GM19351 (cell line): Measurements from ENCODE around the gene BGN.

Source experiments
- ATAC-seq: cut with Tn5 transposase; IDR thresholded peaks from one replicate; pipeline ENCODE4 v1.9.1; 2021; ENCODE audit warnings: mild to moderate bottlenecking, moderate library complexity; ENCODE audit not compliant: unreplicated experiment

The BGN gene

GRCh38 chrX:153502131-153502530 lies 7.4 kb downstream of the BGN start:
- no peak for ATAC-seq

DNA sequence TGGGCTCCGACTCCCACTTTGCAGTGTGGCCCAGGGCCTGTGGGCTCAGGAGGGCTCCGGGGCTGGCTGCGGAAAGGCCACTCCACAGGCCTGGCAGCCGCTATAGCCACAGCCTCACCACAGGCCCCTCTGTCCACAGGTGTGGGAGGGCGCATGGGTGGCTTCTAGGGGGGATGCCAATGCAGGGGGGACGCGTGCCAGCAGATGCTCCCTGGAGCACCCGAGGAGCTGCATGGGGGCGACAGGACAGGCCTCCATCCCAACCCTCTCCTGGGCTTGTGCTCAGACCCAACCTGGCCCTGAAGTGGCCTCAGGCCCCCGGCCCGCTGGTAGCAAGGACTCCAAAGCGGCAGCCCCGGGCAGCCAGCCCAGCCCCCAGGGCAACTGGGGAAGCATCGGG lies 8.0 kb downstream of the BGN start:
- no peak for ATAC-seq

- no peak for ATAC-seq
These were observed 9.8 kb downstream of the BGN start for GRCh38 chrX:153504445-153505016.

GRCh38 chrX:153505361-153505760 lies 10.6 kb downstream of the BGN start:
- no peak for ATAC-seq

- ATAC-seq: peak; percentile 95
These were observed 12.9 kb downstream of the BGN start for GRCh38 chrX:153507484-153508178.

DNA sequence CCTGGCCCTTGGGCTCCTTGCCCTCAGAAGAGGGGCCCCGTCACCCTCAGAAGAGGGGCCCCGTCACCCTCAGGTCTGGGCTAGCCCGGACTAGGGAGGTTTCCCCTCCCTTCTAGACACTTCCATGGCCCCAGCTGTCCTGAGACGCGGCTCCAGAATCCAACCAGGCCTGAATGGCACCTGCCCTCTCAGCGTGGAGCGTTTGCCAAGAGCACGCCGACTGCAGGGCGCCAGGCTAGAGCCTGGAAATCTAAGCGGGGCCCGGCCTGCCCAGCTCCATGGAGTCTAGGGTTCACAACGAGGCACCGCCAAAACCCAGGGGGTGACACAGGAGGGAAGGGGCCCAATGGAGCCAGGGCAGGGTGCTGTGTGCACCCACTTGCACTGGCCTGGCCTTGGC lies 14.8 kb downstream of the BGN start:
- ATAC-seq: no peak

DNA sequence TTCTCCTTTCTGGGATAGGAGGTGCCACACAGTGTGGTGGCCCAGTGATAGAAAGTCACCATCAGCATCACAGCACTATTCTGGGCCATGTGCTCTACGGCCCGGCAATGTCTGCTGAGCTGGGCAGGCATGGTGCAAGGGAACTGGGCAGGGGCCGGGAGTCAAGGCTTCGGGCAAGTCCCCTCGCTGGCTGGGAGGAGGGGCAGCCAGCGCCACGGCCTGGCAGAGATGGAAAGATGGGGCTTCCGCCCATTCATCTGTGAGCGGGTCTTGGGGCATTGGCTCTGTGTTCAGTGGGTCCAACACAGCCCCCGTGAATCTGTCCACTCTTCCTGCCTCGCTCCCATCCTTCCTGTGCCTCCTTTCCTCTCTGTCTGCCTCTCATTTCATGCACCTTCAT lies 15.6 kb downstream of the BGN start:
- ATAC-seq: no peak

- ATAC-seq: no peak
These were observed 17.2 kb downstream of the BGN start for GRCh38 chrX:153511784-153512500.

DNA sequence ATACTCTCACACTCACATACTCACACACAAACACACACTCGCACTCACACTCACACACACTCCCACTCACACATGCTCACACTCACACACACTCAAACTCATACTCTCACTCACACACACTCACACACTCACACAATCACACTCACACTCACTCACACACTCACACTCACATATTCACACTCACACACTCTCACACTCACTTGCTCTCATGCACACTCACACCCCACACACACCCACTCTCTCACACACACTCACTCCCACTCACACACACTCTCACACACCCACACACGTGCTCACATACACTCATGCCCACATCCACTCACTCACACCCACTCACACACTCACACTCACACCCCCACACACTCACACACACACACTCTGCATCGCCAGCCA lies 17.7 kb downstream of the BGN start:
- no peak for ATAC-seq

GRCh38 chrX:153513265-153513664 lies 18.5 kb downstream of the BGN start:
- ATAC-seq: no peak

GRCh38 chrX:153514259-153514658 lies 19.5 kb downstream of the BGN start:
- ATAC-seq: no peak

GRCh38 chrX:153515435-153515834 lies 20.7 kb downstream of the BGN start:
- ATAC-seq: no peak

- no peak for ATAC-seq
These were observed 21.3 kb downstream of the BGN start for GRCh38 chrX:153516073-153516472.

GRCh38 chrX:153517423-153517822 lies 22.6 kb downstream of the BGN start, which contains the start of gene ATP2B3:
TSS of gene ATP2B3 (plus strand) at chrX:153517642. CDS start at chrX:153536248, 18,606 bp downstream.
- no peak for ATAC-seq

DNA sequence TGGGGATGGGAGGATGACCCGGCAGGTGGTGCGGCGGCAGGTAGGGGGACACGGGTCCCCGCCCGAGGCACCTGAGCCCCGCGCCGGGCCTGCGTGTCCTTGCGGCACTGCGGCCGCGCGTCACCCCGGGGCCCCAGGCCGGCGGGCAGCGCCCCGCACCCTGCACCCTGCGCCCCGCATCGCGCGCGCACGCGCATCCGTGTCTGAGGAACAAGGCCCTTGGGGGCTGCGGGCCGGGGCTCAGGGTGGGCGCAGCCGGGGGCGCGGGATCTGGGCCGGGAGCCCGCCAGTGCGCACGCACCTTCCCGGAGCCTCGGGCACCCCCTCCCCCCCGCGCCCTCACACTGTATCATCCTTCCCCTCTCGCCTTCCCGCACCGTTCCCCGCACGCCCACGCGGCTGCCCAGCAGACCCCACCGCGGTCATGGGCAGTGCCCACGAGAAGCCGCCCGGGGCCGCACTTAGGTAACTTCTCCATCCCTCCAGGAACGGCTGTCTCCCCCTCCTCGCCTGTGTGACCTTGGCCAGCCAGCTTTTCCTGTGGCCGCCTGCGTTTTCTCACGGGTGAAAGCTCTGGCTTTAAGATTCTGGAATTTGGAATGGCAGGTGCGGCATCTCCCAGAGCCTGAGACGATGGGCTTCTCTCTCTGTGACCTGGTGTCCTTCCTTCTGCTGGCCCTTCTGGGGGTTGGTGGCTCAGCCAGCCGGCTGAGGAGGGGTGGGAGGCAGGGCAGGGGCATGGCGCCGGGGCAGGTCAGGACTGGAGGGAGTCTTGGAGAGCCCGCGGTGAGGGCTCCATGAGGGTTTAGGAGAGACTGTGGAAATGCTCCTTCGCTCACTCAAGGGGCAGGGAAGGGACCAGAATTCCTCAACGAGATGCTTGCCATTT lies 23.4 kb downstream of the BGN start:
- ATAC-seq: no peak

DNA sequence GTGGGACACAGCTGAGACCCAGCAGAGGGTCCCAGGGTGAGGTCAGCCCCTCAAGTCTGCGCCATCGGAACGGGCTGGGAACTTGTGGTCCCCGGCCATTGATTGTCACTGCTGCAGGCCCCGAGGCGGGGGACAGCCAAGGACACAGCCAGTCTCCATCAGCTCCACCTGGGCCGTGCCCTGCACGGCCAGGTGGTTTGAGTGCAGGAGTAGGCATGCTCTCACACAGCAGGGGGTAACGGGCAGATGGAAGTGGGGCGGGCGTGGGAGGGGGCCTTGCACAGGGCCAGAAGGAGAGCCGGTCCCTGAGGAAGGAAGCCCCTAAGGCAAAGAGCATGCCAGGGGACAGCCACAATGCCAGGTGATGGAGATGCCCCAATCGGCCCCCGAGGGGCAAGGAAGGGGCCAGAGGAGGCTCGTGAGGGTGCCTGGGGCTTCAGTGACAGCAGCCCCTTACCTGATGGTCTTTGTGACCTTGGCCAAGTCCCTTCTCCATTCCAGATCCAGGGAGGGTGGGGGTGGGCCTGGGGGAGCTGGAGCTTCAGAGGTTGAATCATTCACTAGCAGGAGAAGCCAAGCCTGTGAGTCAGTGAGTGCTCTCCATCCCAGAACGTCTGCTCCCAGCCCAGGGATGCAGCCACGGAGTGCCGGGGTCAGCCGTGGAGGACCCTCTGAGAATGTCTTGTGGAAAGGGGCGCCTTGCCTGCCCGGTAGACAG lies 24.9 kb downstream of the BGN start:
- no peak for ATAC-seq

DNA sequence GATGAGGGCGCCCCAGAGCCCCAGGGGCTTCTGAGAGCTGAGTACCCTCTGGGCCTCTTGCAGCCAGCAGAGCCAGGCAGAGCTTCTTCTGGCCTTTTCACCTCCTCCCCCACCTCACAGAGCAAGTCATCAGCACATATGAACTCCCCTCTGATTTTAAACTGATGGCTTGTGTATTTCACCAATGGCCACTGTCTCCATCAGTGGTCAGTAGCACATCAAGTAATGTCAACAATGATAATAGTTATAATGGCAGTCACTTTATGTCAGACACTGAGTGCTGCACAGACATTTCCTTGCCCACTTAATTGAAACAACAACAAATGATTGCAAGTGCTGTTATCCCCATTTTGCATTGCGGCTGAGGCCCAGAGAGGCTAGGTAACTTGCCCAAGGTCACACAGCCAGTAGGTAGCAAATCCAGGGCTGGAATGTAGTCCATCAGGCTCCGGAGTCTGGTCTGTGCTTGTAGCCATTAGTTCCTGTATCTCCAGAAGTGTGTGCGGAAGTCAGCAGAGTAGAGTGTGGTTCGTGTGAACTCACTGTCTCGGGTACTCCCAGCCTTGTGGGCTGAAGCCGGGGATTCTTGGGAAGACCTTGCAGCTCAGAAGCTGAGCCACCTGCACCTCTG lies 25.6 kb downstream of the BGN start:
- no peak for ATAC-seq

DNA sequence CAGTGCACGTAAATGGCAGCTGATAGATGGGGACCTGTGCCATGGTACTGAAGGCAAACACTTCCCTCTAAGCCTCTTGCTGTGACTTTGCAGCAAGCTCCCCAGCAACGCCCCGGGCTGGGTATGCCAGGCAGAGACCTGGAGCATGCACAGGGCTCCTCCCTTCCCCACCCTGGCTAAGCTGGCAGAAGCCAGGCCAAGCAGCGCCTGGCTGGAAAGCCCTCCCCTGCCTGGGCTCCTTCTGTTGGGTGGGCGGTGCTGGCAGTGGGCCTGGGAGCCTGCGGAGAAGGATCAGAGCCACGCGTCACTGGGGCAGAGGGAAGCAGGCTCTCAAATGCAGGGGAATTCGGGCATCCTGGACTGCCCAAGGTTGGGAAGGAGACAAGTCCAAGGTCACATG lies 26.3 kb downstream of the BGN start:
- no peak for ATAC-seq

DNA sequence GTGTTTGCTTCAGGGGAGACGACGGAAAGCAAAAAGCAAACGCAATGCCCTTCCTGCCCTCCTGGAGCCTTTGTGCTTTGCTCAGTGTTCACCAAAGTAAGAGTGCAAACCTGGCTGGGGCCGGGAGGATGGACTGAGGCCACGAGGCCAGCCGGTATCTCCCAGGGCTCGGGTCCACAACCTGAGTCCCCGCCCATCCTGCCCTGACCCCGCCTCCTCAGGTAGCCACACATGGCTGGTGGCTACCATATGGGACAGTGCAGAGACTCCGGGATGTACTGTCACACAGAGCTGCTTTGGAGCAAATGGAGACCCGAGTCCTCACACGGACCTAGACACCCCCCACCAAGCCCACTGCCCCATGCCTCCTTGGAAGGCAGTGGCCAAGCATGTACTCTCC lies 27.5 kb downstream of the BGN start:
- ATAC-seq: no peak

DNA sequence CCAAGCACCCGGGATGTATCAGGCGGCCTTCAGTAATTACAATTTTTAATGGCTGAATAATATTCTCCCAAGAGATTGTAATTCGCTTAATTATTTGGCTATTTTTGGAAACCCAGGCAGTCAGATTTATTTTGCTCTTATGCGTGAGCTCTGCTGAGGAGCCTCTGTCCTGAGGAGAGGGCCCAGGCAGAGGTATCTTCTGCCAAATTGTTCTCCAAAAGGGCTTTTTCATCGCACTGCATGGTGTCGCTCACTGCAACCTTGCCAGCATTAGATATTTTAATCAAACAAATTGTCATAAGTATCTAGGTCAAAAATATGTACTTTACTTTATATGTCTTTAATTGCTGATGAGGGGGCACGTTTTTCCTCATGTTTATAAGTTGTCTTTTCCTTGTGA lies 28.5 kb downstream of the BGN start:
- ATAC-seq: no peak
